K562 (cell line): ENCODE data around the gene TTC39B. TPM values are rescaled to one million over a fixed set of nuclear protein-coding genes. Genes with fewer than 3 reads are reported as not detected.

Experiments
- ATAC-seq: fragments of 200-7000 bp; cut with Tn5 transposase; 3 replicates; pipeline ENCODE4 v1.9.1; 2020; ENCODE audit warnings: moderate library complexity
- BruUV-seq: library from RNA; stranded (reverse); fragments of 400-500 nt; replicated peaks from 2 replicates; lab custom pipeline; 2021; lab: Mats Ljungman, UMichigan
- CTCF ChIA-PET: fragments of 300-600 bp; formaldehyde crosslinking; extraction: SDS; loops from one replicate; lab custom pipeline; 2021; ENCODE audit warnings: low intra/inter-chr PET ratio; lab: Yijun Ruan, JAX
- POLR2A ChIA-PET: fragments of 300-600, 350-650 bp; sonication (Branson Sonifier 250); formaldehyde crosslinking; extraction: SDS; loops from one replicate; lab custom pipeline; 2021; ENCODE audit warnings: antibody characterized with exemption, inconsistent platforms; lab: Yijun Ruan, JAX
- DNase-seq, 4 experiments: peaks; one replicate each; pipeline versions ENCODE4 v3.0.0 to v3.0.0-alpha.2; 2011 to 2018; ENCODE audit warnings: low spot score in 3 of 4, mixed read lengths in 3 of 4; ENCODE audit errors: extremely low read depth in 1 of 4
- FAIRE-seq: peaks from 2 replicates; lab custom pipeline; 2011; peaks lifted over from hg19 to GRCh38; lab: Jason Lieb, UNC
- H2AFZ ChIP-seq: 2 replicates; pipeline ENCODE4 v1.6.0; 2011; ENCODE audit warnings: low read depth, low read length, control low read depth, inconsistent platforms
- H3K27ac ChIP-seq: fragments of 200-600 bp; 3 replicates; pipeline ENCODE4 v1.8.0; 2011; ENCODE audit warnings: low read depth, mild to moderate bottlenecking, control low read depth, inconsistent platforms, low read length, moderate library complexity, mixed read lengths; ENCODE audit errors: extremely low read depth
- H3K27me3 ChIP-seq, 2 experiments: fragments of 300-600 bp in 1 of 2; 2 replicates in 1 of 2; 3 replicates in 1 of 2; pipeline versions ENCODE4 v1.6.0 to v1.8.0; 2011; ENCODE audit warnings: inconsistent platforms in 2 of 2, low read length in 2 of 2, mild to moderate bottlenecking in 1 of 2, mixed read lengths in 1 of 2, moderate library complexity in 1 of 2; ENCODE audit not compliant: control insufficient read depth in 2 of 2, insufficient read depth in 2 of 2
- H3K36me3 ChIP-seq: fragments of 300-600 bp; 3 replicates; pipeline ENCODE4 v1.8.0; 2011; ENCODE audit warnings: mild to moderate bottlenecking, low read length, inconsistent platforms; ENCODE audit not compliant: control insufficient read depth, insufficient read depth
- H3K4me1 ChIP-seq, 2 experiments: fragments of 200-600 bp in 1 of 2; replicated peaks in 1 of 2; 2 replicates in 1 of 2; 3 replicates in 1 of 2; pipeline versions ENCODE4 v1.5.1 to v1.8.0; 2011; ENCODE audit warnings: inconsistent platforms in 2 of 2, low read length in 2 of 2, mild to moderate bottlenecking in 1 of 2, mixed read lengths in 1 of 2, moderate library complexity in 1 of 2; ENCODE audit not compliant: control insufficient read depth in 2 of 2, insufficient read depth in 2 of 2
- H3K4me2 ChIP-seq: 2 replicates; pipeline ENCODE4 v1.6.1; 2011; ENCODE audit warnings: low read length, control low read depth, inconsistent platforms, mixed read lengths; ENCODE audit not compliant: insufficient read depth
- H3K4me3 ChIP-seq: fragments of 200-600 bp; sonication (generic), shearing (Covaris generic); 2 replicates; pipeline ENCODE4 v1.5.1; 2016; ENCODE audit warnings: control low read depth, inconsistent platforms
- H3K79me2 ChIP-seq: fragments of 200-600 bp; 3 replicates; pipeline ENCODE4 v1.8.0; 2011; ENCODE audit warnings: low read length, inconsistent platforms; ENCODE audit not compliant: control insufficient read depth, insufficient read depth
- H3K9ac ChIP-seq, 2 experiments: 2 replicates each; pipeline versions ENCODE4 v1.6.0 to v1.6.1; 2011; ENCODE audit warnings: low read depth in 2 of 2, low read length in 2 of 2, control low read depth in 1 of 2, inconsistent platforms in 1 of 2, mild to moderate bottlenecking in 1 of 2, mixed read lengths in 1 of 2; ENCODE audit not compliant: insufficient read depth in 1 of 2
- H3K9me1 ChIP-seq: one replicate; pipeline ENCODE4 v1.6.0; 2011; ENCODE audit warnings: inconsistent platforms, mild to moderate bottlenecking, low read length, moderate library complexity; ENCODE audit not compliant: control insufficient read depth, insufficient read depth
- H3K9me3 ChIP-seq: replicated peaks from 2 replicates; pipeline ENCODE4 v1.5.1; 2011; ENCODE audit warnings: low read depth, low read length, inconsistent platforms; ENCODE audit not compliant: control insufficient read depth, insufficient read depth
- H4K20me1 ChIP-seq: replicated peaks from 2 replicates; pipeline ENCODE4 v1.6.1; 2011; ENCODE audit warnings: low read length, inconsistent platforms, mixed read lengths; ENCODE audit not compliant: control insufficient read depth, insufficient read depth
- NELFE ChIP-seq: IDR thresholded peaks from 2 replicates; pipeline ENCODE4 v1.6.1; 2011; ENCODE audit warnings: mild to moderate bottlenecking; ENCODE audit not compliant: insufficient read depth, insufficient read length
- SREBF2 ChIP-seq: sonication (generic); formaldehyde crosslinking; IDR thresholded peaks from 2 replicates; pipeline ENCODE4 v1.4.0; 2020; ENCODE audit warnings: mild to moderate bottlenecking, missing genetic modification reagents
- ZC3H4 ChIP-seq: sonication (generic); formaldehyde crosslinking; IDR thresholded peaks from 2 replicates; pipeline ENCODE4 v1.9.0; 2021; ENCODE audit warnings: missing genetic modification reagents, borderline replicate concordance
- ZNF274 ChIP-seq: IDR thresholded peaks from 2 replicates; pipeline ENCODE4 v1.6.1; 2011; ENCODE audit warnings: low read depth, mild to moderate bottlenecking, low read length, moderate library complexity, borderline replicate concordance
- ZNF57 ChIP-seq: fragments of 450-650 bp; formaldehyde crosslinking; IDR thresholded peaks from 2 replicates; pipeline ENCODE4 v1.4.0; 2020; ENCODE audit warnings: mild to moderate bottlenecking, moderate library complexity
- WGBS: fragments of 100-300 bp; shearing (Covaris generic); methylation state at CpG from one replicate; pipeline ENCODE4 v1.1.6; 2016; ENCODE audit warnings: low coverage, mixed read lengths; ENCODE audit not compliant: insufficient coverage; ENCODE audit errors: missing lambda C conversion rate; 5-methylcytosine and 5-hydroxymethylcytosine counted together
- in situ Hi-C: fragments of 300-500 bp; cut with MboI; formaldehyde crosslinking; loops from 4 replicates; pipeline ENCODE4 v1.15.0; 2018; ENCODE audit warnings: inconsistent platforms, mixed read lengths
- intact Hi-C: fragments of 100-400 bp; cut with micrococcal nuclease; formaldehyde crosslinking; loops from 2 replicates; pipeline ENCODE4 v1.14.2; 2022
- polyA plus RNA-seq, 8 experiments: library from polyadenylated mRNA; depleted of rRNA in 4 of 8; stranded (reverse) in 5 of 8; unstranded in 3 of 8; fragments of >200 nt; fragmentation: Nextera tagmentation in 2 of 8; fragmentation: Illumina TruSeq in 1 of 8; extraction: Ambion mirVana in 2 of 8; extraction: Trizol in 1 of 8; gene quantifications; 2 replicates each; pipeline versions ENCODE4 v1.2.1 to v1.2.3, GENCODE V29; 2011 to 2014; ENCODE audit warnings: inconsistent platforms in 1 of 8, missing spikeins in 1 of 8
- total RNA-seq, 7 experiments: library from RNA; depleted of rRNA in 6 of 7; stranded (reverse); fragments of >200 nt in 6 of 7; fragmentation: Illumina TruSeq in 2 of 7; extraction: Trizol in 2 of 7; gene quantifications; 2 replicates each; pipeline versions ENCODE4 v1.2.1 to v1.2.3, GENCODE V29; 2011 to 2021; ENCODE audit warnings: low replicate concordance in 1 of 7
- TF ChIP-seq, protein P1 (sequence below), 2 experiments: fragments of 450-650 bp; formaldehyde crosslinking in 1 of 2; IDR thresholded peaks; 2 replicates each; pipeline versions ENCODE4 v1.4.0 to v1.6.1; 2014 to 2020; ENCODE audit warnings: mild to moderate bottlenecking in 2 of 2, borderline replicate concordance in 1 of 2, low read depth in 1 of 2

The TTC39B gene
- total and polyA plus RNA-seq, 9 of the 15 experiments (the other 6 are each of a cell fraction or from before 2014, with no cell fraction given) = 0.32 to 1.2 (median 0.95) TPM

DNA sequence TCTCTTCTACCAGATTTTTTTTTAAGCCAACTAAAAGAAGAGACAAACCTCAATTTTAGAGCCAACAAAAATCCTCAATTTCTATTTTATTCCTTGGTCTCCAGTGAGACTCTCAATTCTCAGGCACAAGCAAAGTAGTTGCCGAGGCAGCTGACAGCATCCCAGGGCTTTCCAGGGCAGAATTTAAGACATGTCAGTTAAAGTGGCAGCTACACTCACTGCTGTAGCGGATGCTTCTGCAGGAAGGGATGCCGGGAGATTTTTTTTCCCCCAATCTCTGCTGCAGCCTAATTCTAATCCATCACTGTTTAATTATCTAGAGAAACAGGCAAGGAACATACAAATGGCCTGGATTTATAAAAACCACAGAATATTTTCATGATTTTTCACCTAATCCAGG, 57.0 kb downstream of the TTC39B start:
- no peaks in the 10 kb centered on the region for H3K79me2 ChIP-seq
- intact Hi-C loops (no loop called here), in situ Hi-C loops (no loop called here)
- no peak for DNase-seq
- no peak overlapping the region for H3K9ac ChIP-seq
- H3K36me3 ChIP-seq = no peaks in the 10 kb centered on the region
- BruUV-seq = no TSS peak
- H3K27ac ChIP-seq = no peak overlapping the region
- no peak overlapping the region for H3K4me2 ChIP-seq
- CTCF ChIA-PET = interaction anchor here (0.6 kb wide), 1 partner anchor 8 kb away, joined by 3 read pairs; no protein-coding TSS in a partner anchor
- POLR2A ChIA-PET = no interaction called here
- no peaks in the 10 kb centered on the region for H3K4me1 ChIP-seq
- H3K9me3 ChIP-seq = no peaks in the 10 kb centered on the region
- no peak for ATAC-seq
- H3K4me3 ChIP-seq = no peak overlapping the region
- TF ChIP-seq ZNF274 = no peak
- TF ChIP-seq ZNF57 (CRISPR knock-in tag) = no peak
- TF ChIP-seq NELFE = no peak
- no peak for TF ChIP-seq ZC3H4 (CRISPR knock-in tag)
- TF ChIP-seq SREBF2 = no peak
- TF ChIP-seq, protein P1, sequence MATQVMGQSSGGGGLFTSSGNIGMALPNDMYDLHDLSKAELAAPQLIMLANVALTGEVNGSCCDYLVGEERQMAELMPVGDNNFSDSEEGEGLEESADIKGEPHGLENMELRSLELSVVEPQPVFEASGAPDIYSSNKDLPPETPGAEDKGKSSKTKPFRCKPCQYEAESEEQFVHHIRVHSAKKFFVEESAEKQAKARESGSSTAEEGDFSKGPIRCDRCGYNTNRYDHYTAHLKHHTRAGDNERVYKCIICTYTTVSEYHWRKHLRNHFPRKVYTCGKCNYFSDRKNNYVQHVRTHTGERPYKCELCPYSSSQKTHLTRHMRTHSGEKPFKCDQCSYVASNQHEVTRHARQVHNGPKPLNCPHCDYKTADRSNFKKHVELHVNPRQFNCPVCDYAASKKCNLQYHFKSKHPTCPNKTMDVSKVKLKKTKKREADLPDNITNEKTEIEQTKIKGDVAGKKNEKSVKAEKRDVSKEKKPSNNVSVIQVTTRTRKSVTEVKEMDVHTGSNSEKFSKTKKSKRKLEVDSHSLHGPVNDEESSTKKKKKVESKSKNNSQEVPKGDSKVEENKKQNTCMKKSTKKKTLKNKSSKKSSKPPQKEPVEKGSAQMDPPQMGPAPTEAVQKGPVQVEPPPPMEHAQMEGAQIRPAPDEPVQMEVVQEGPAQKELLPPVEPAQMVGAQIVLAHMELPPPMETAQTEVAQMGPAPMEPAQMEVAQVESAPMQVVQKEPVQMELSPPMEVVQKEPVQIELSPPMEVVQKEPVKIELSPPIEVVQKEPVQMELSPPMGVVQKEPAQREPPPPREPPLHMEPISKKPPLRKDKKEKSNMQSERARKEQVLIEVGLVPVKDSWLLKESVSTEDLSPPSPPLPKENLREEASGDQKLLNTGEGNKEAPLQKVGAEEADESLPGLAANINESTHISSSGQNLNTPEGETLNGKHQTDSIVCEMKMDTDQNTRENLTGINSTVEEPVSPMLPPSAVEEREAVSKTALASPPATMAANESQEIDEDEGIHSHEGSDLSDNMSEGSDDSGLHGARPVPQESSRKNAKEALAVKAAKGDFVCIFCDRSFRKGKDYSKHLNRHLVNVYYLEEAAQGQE (IDR thresholded peaks at IDR 0.05; ENCODE audit: borderline replicate concordance) = no peak
- TF ChIP-seq, protein P1 (CRISPR knock-in tag; IDR thresholded peaks at IDR 0.05; ENCODE audit: low read depth) = no peak
- FAIRE-seq = no peak
- H3K27me3 ChIP-seq = no peaks in the 10 kb centered on the region
- no peaks in the 10 kb centered on the region for H3K9me1 ChIP-seq
- H2AFZ ChIP-seq = no peak overlapping the region
- 0% methylated on average over 2 of the region's 3 CpGs for WGBS
- no peaks in the 10 kb centered on the region for H4K20me1 ChIP-seq
